ENCODE data around the gene MCU.

Gene MCU

DNA sequence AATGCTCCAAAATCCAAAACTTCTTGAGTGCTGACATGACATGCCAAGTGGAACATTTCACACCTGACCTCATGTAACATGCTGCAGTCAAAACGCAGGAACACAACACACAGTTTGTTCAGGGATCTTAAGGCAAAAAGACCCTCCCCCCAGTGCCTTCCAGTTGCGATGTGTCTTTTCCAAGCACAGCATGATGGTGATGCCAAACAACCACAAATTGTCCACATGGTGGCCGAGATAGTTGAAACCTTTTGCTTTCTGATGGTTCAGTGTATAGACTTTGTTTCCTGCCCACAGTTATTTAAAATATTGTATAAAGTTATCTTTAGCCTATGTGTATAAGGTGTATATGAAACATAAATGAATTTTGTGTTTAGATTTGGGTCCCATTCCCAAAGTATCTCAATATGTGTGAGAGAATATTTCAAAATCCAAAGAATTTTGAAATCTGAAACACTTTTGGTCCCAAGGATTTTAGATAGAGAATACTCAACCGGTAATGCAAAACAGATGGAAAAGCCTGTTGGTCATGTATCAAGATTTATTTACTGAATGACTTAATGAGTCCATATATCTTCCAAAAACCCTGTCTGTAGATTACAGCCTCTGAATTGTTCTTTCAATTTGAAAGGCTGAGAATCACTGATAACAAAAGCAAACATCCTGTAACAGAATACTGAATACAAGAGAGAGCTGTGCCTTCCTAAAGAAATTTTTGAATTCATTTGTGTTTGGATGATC, 108.2 kb downstream of the MCU start:
- TF ChIP-seq, protein P1, sequence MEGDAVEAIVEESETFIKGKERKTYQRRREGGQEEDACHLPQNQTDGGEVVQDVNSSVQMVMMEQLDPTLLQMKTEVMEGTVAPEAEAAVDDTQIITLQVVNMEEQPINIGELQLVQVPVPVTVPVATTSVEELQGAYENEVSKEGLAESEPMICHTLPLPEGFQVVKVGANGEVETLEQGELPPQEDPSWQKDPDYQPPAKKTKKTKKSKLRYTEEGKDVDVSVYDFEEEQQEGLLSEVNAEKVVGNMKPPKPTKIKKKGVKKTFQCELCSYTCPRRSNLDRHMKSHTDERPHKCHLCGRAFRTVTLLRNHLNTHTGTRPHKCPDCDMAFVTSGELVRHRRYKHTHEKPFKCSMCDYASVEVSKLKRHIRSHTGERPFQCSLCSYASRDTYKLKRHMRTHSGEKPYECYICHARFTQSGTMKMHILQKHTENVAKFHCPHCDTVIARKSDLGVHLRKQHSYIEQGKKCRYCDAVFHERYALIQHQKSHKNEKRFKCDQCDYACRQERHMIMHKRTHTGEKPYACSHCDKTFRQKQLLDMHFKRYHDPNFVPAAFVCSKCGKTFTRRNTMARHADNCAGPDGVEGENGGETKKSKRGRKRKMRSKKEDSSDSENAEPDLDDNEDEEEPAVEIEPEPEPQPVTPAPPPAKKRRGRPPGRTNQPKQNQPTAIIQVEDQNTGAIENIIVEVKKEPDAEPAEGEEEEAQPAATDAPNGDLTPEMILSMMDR (IDR thresholded peaks at IDR 0.05; ENCODE audit: low read depth, low read length, missing control alignments): no peak
- no peak for DNase-seq (ENCODE audit: extremely low read depth, low read depth)
- no peak overlapping the region for H3K4me3 ChIP-seq (replicated peaks; ENCODE audit: low read depth, low read length)

DNA sequence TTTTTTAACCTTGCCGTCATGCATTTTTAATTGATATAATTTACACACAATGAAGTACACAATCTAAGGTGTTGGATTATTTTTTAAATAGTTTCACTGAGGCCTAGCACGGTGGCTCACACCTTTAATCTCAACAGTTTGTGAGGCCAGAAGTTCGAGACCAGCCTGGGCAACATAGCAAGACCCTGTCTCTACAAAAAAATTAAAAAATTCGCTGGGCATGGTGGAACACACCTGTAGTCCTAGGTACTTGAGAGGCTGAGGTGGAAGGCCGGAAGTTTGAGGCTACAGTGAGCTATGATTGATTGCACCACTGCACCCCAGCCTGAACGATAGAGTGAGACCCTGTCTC, 108.8 kb downstream of the MCU start:
- TF ChIP-seq, protein P1 (IDR thresholded peaks at IDR 0.05; ENCODE audit: low read depth, low read length, missing control alignments): no peak
- DNase-seq (ENCODE audit: extremely low read depth, low read depth): no peak
- H3K4me3 ChIP-seq (replicated peaks; ENCODE audit: low read depth, low read length): no peak overlapping the region

DNA sequence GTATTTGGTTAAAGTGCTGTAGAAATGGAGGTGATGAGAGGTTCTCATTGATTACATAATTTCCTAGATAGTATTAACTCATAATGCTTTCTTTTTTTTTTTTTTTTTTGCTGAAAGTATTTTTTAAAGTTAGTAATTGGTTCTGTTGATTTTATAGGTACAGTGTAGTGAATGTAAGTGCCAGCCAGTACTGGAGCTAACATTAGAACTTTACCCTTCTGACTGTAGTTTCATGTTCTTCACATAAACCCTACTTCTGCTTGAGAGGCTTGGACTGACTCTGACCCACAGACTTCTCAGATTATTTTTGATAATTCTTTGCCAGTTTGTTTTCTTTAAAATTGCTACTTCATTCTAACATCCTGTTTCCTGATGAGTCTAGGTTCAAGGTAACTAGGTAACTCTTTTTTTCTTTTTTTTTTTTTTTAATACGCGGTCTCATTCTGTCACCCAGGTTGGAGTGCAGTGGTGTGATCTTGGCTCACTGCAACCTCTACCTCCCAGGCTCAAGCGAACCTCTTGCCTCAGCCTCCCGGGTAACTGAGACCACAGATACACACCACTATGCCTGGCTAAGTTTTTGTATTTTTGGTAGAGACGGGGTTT, 109.4 kb downstream of the MCU start:
- TF ChIP-seq, protein P1 (IDR thresholded peaks at IDR 0.05; ENCODE audit: low read depth, low read length, missing control alignments): no peak
- H3K4me3 ChIP-seq (replicated peaks; ENCODE audit: low read depth, low read length): no peak overlapping the region
- DNase-seq (ENCODE audit: extremely low read depth, low read depth): no peak

DNA sequence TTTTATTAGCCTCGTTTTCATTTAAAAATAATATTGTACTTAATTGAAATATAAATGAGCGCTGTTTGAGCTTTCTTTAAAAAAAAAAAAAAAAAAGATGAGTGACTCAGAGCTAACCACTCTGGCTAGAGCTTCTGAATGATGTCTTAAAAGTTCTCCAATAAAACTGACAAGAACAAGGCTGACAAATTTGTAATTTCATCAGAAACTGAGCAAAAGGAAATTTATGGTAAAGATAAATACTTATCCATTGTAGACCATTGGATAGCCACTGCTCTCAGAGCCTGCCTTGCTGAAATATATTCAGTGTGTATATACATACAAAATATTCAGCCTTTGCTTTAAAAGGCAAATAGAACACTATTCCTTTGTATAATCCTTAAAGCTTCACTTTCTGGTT, 110.4 kb downstream of the MCU start:
- no peak overlapping the region for H3K4me3 ChIP-seq (replicated peaks; ENCODE audit: low read depth, low read length)
- DNase-seq (ENCODE audit: extremely low read depth, low read depth): no peak
- TF ChIP-seq, protein P1 (IDR thresholded peaks at IDR 0.05; ENCODE audit: low read depth, low read length, missing control alignments): no peak

DNA sequence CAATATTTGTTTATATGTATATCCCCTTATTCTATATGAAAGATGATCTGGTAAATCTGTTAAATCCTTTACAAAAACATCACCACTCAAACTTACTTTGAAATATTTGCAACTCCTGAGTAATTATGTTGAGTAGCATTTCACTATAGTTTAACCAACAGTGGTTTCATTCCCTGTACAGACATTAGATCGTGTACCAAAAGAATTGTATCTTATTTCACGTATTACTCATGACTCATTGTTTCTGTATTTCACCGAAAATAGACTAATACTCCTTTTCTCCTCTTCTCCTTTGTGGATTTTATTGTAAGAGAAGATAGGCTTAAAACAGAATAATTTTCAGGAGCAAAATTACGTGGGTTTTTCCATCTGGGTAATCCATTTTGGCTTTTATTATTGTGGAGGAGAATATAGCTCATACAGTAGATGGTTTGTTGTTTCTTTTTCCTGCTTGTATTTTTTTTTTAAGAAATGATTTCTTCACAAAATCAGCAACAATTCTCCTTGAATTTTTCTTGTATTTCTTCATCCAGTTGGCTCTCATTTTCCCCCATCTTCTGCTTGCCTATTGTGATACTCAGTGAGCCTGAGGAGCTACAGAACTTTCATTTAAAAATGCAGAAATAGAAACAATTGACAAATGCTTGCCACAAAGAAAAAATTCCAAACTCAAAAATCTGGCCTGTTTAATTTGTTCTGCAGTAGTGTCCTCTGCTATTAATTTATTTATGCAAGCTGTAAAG, 111.0 kb downstream of the MCU start:
- H3K4me3 ChIP-seq (replicated peaks; ENCODE audit: low read depth, low read length): no peak overlapping the region
- no peak for DNase-seq (ENCODE audit: extremely low read depth, low read depth)
- TF ChIP-seq, protein P1 (IDR thresholded peaks at IDR 0.05; ENCODE audit: low read depth, low read length, missing control alignments): no peak

DNA sequence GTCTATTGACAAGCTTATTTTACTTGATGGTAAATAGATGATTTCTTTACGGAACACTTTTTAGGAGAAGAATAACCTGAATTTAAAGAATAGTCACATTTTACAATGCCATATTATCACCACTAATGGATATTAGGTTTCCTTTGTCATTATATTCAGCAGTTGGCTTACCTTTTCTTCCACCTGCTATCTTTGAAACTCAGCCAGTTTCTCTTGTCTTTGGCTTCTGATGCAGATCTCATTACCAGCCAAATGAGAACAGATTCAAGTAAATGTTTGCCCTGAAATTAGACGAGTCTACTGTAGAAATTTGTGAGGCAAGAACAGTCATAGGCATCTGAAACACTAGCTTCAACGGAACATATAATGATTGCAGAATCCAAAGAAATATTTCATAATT, 116.1 kb downstream of the MCU start:
- H3K4me3 ChIP-seq (replicated peaks; ENCODE audit: low read depth, low read length): no peak overlapping the region
- no peak for DNase-seq (ENCODE audit: extremely low read depth, low read depth)
- TF ChIP-seq, protein P1 (IDR thresholded peaks at IDR 0.05; ENCODE audit: low read depth, low read length, missing control alignments): no peak

All from HFF-Myc (cell line).